WTC11 (cell line): ENCODE measurements around the gene PHLPP1.

Experiments used
- NFE2L1 ChIP-seq: sonication (generic); formaldehyde crosslinking; IDR thresholded peaks from 2 replicates; pipeline ENCODE4 v1.8.1; 2023; ENCODE audit warnings: missing genetic modification reagents
- TF ChIP-seq, protein P1 (sequence below): sonication (generic); formaldehyde crosslinking; IDR thresholded peaks from 2 replicates; pipeline ENCODE4 v1.8.0; 2022; ENCODE audit warnings: mild to moderate bottlenecking, missing genetic modification reagents

DNA sequence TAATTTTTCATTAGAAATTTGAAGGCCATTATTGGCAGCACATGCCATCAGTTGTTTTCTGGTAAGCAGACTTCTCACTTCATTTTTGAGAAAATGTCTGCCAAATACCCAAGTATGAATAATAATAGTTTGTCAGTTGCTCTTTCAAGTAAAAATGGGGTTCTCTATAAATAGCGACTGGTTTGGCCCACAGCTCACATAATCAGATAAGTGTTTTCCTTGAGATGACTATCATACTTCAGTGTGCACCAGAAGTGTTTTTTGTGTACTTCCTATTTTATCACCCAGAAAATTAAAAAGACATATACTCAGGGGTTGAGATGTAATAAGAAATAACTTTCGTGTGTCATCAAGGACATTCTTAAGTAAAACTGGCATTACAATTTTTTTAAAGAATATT is 147.1 kb downstream of the PHLPP1 start:
- TF ChIP-seq, protein P1, sequence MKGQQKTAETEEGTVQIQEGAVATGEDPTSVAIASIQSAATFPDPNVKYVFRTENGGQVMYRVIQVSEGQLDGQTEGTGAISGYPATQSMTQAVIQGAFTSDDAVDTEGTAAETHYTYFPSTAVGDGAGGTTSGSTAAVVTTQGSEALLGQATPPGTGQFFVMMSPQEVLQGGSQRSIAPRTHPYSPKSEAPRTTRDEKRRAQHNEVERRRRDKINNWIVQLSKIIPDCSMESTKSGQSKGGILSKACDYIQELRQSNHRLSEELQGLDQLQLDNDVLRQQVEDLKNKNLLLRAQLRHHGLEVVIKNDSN (CRISPR knock-in tag) = no peak
- TF ChIP-seq NFE2L1 = no peak
